ENCODE results near the gene NTNG1. TPM values are rescaled to one million over a fixed set of nuclear protein-coding genes. Genes with fewer than 3 reads are reported as not detected.

The NTNG1 gene
- total RNA-seq, 4 donors from 2014 or later, result 0.78 to 4.2 (median 2.4) TPM

GRCh38 chr1:107525961-107526360, 385.1 kb downstream of the NTNG1 start:
- peaks cover 0 to 7% (median 2%) of the 10 kb centered on the region in 4 donors for H3K4me1 ChIP-seq
- H3K27me3 ChIP-seq, result no peaks in the 10 kb centered on the region
- TF ChIP-seq POLR2AphosphoS5 (IDR thresholded peaks at IDR 0.05) (no peak), CTCF (IDR thresholded peaks at IDR 0.05) (no peak), POLR2A (IDR thresholded peaks at IDR 0.05; ENCODE audit: low read depth) (no peak), EP300 (IDR thresholded peaks at IDR 0.05) (no peak)
- no peaks in the 10 kb centered on the region for H3K9me3 ChIP-seq
- H3K27ac ChIP-seq (replicated peaks in 1 of 4), result no peak overlapping the region
- no peaks in the 10 kb centered on the region for H3K36me3 ChIP-seq
- 98% methylated on average over 2 of the region's 2 CpGs for WGBS
- intact Hi-C loops (cut with DNase I), result loop anchor here (10.0 kb wide), 1 partner anchor 251 kb away; no protein-coding TSS in a partner anchor
- no peak for DNase-seq (ENCODE audit: extremely low spot score)
- H3K4me3 ChIP-seq, result no peak overlapping the region

- Histone ChIP-seq H3K4me3 (no peak overlapping the region), H3K4me1 (peaks cover 0 to 13% (median 2%) of the 10 kb centered on the region in 4 donors), H3K27me3 (no peaks in the 10 kb centered on the region), H3K27ac (replicated peaks in 1 of 4) (no peak overlapping the region), H3K36me3 (no peaks in the 10 kb centered on the region), H3K9me3 (no peaks in the 10 kb centered on the region)
- intact Hi-C loops (cut with DNase I), result loop anchor here (10.0 kb wide), 1 partner anchor 252 kb away; no protein-coding TSS in a partner anchor
- WGBS, result 62% methylated on average over 2 of the region's 2 CpGs
- no peak for TF ChIP-seq POLR2A (IDR thresholded peaks at IDR 0.05; ENCODE audit: low read depth)
- TF ChIP-seq EP300 (IDR thresholded peaks at IDR 0.05), result no peak
- no peak for TF ChIP-seq CTCF (IDR thresholded peaks at IDR 0.05)
- no peak for TF ChIP-seq POLR2AphosphoS5 (IDR thresholded peaks at IDR 0.05)
- no peak for DNase-seq (ENCODE audit: extremely low spot score)
These were observed 385.8 kb downstream of the NTNG1 start for GRCh38 chr1:107526524-107527198.

GRCh38 chr1:107529511-107530149, 388.8 kb downstream of the NTNG1 start:
- intact Hi-C loops (cut with DNase I), result loop anchor here (10.0 kb wide), 2 partner anchors 215 to 255 kb away; no protein-coding TSS in a partner anchor
- WGBS, result 42% methylated on average over 6 of the region's 6 CpGs

GRCh38 chr1:107530543-107530942, 389.7 kb downstream of the NTNG1 start:
- no peak overlapping the region for H3K4me3 ChIP-seq
- no peaks in the 10 kb centered on the region for H3K36me3 ChIP-seq
- intact Hi-C loops (cut with DNase I), result loop anchor here (10.0 kb wide), 1 partner anchor 214 kb away; no protein-coding TSS in a partner anchor
- peaks cover 0 to 36% (median 9%) of the 10 kb centered on the region in 4 donors for H3K4me1 ChIP-seq
- 51% methylated on average over 6 of the region's 6 CpGs for WGBS
- DNase-seq (ENCODE audit: extremely low spot score), result no peak
- H3K27ac ChIP-seq (replicated peaks in 1 of 4), result no peak overlapping the region
- H3K27me3 ChIP-seq, result no peaks in the 10 kb centered on the region
- TF ChIP-seq POLR2AphosphoS5 (IDR thresholded peaks at IDR 0.05), result no peak
- TF ChIP-seq CTCF (IDR thresholded peaks at IDR 0.05), result no peak
- H3K9me3 ChIP-seq, result no peaks in the 10 kb centered on the region

More at GRCh38 chr1:107529511-107530149, 388.8 kb downstream of the NTNG1 start:
- Histone ChIP-seq H3K36me3 (no peaks in the 10 kb centered on the region), H3K4me1 (peaks cover 0 to 27% (median 2%) of the 10 kb centered on the region in 4 donors), H3K27ac (replicated peaks in 1 of 4) (no peak overlapping the region), H3K27me3 (no peaks in the 10 kb centered on the region), H3K9me3 (no peaks in the 10 kb centered on the region), H3K4me3 (no peak overlapping the region)
- TF ChIP-seq EP300 (IDR thresholded peaks at IDR 0.05) (no peak), POLR2AphosphoS5 (IDR thresholded peaks at IDR 0.05) (no peak), POLR2A (IDR thresholded peaks at IDR 0.05; ENCODE audit: low read depth) (no peak), CTCF (IDR thresholded peaks at IDR 0.05) (peak; percentile 66 to 74 (median 66))
- DNase-seq (ENCODE audit: extremely low spot score), result no peak

All from esophagus muscularis mucosa (tissue), 4 donors.